Measurements from ENCODE around the gene ODC1.

Gene ODC1

GRCh38 chr2:10432311-10433181 is 15.6 kb downstream of the ODC1 start:
- H3K4me1 ChIP-seq (ENCODE audit: insufficient read depth, low read length, severe bottlenecking), result peaks cover 13% of the 10 kb centered on the region
- H3K27ac ChIP-seq (ENCODE audit: low read depth, low read length, poor library complexity, severe bottlenecking), result no peak overlapping the region
- no peaks in the 10 kb centered on the region for H3K79me2 ChIP-seq (ENCODE audit: insufficient read depth, low read length)
- no peaks in the 10 kb centered on the region for H3F3A ChIP-seq (ENCODE audit: insufficient read depth, low read length)
- H2AFZ ChIP-seq (ENCODE audit: low read length), result no peak overlapping the region
- TF ChIP-seq EZH2 (IDR thresholded peaks at IDR 0.05; ENCODE audit: borderline replicate concordance, low read length), result no peak
- TF ChIP-seq CTCF (IDR thresholded peaks at IDR 0.05; ENCODE audit: low read length), result no peak
- H3K4me2 ChIP-seq (ENCODE audit: low read length), result peak overlapping the region; percentile 62
- H3K4me3 ChIP-seq (ENCODE audit: low read depth, low read length, poor library complexity, severe bottlenecking), result peak overlapping the region; percentile 57
- H4K20me1 ChIP-seq (ENCODE audit: insufficient read depth, low read length), result no peaks in the 10 kb centered on the region
- no peaks in the 10 kb centered on the region for H3K36me3 ChIP-seq (ENCODE audit: insufficient read depth, low read length)
- no peaks in the 10 kb centered on the region for H3K9me2 ChIP-seq (ENCODE audit: low read depth, low read length)
- peak overlapping the region; percentile 18; the same call in 1 of the 2 replicates for H3K9ac ChIP-seq (ENCODE audit: low read length)
- no peaks in the 10 kb centered on the region for H3K27me3 ChIP-seq (ENCODE audit: insufficient read depth, low read length)
- no peaks in the 10 kb centered on the region for H3K9me3 ChIP-seq (ENCODE audit: low read length)

GRCh38 chr2:10431797-10432196 is 16.3 kb downstream of the ODC1 start:
- H3K4me2 ChIP-seq (ENCODE audit: low read length), result peak overlapping the region; percentile 62
- no peaks in the 10 kb centered on the region for H3K79me2 ChIP-seq (ENCODE audit: insufficient read depth, low read length)
- H4K20me1 ChIP-seq (ENCODE audit: insufficient read depth, low read length), result no peaks in the 10 kb centered on the region
- H3K9ac ChIP-seq (ENCODE audit: low read length), result peak overlapping the region; percentile 18; the same call in 1 of the 2 replicates
- no peaks in the 10 kb centered on the region for H3K9me2 ChIP-seq (ENCODE audit: low read depth, low read length)
- no peaks in the 10 kb centered on the region for H3K36me3 ChIP-seq (ENCODE audit: insufficient read depth, low read length)
- H3K27me3 ChIP-seq (ENCODE audit: insufficient read depth, low read length), result no peaks in the 10 kb centered on the region
- H3K27ac ChIP-seq (ENCODE audit: low read depth, low read length, poor library complexity, severe bottlenecking), result no peak overlapping the region
- H3F3A ChIP-seq (ENCODE audit: insufficient read depth, low read length), result no peaks in the 10 kb centered on the region
- H3K9me3 ChIP-seq (ENCODE audit: low read length), result no peaks in the 10 kb centered on the region
- TF ChIP-seq CTCF (IDR thresholded peaks at IDR 0.05; ENCODE audit: low read length) (no peak), EZH2 (IDR thresholded peaks at IDR 0.05; ENCODE audit: borderline replicate concordance, low read length) (no peak)
- peaks cover 13% of the 10 kb centered on the region for H3K4me1 ChIP-seq (ENCODE audit: insufficient read depth, low read length, severe bottlenecking)
- no peak overlapping the region for H2AFZ ChIP-seq (ENCODE audit: low read length)
- peak overlapping the region; percentile 57 for H3K4me3 ChIP-seq (ENCODE audit: low read depth, low read length, poor library complexity, severe bottlenecking)

GRCh38 chr2:10430886-10431622 is 17.1 kb downstream of the ODC1 start:
- TF ChIP-seq CTCF (IDR thresholded peaks at IDR 0.05; ENCODE audit: low read length) (no peak), EZH2 (IDR thresholded peaks at IDR 0.05; ENCODE audit: borderline replicate concordance, low read length) (no peak)
- Histone ChIP-seq H3K9me2 (ENCODE audit: low read depth, low read length) (no peaks in the 10 kb centered on the region), H3K9me3 (ENCODE audit: low read length) (no peaks in the 10 kb centered on the region), H3K36me3 (ENCODE audit: insufficient read depth, low read length) (no peaks in the 10 kb centered on the region), H3K27me3 (ENCODE audit: insufficient read depth, low read length) (no peaks in the 10 kb centered on the region), H3F3A (ENCODE audit: insufficient read depth, low read length) (no peaks in the 10 kb centered on the region), H3K4me2 (ENCODE audit: low read length) (no peak overlapping the region), H3K27ac (ENCODE audit: low read depth, low read length, poor library complexity, severe bottlenecking) (no peak overlapping the region), H2AFZ (ENCODE audit: low read length) (no peak overlapping the region), H3K4me3 (ENCODE audit: low read depth, low read length, poor library complexity, severe bottlenecking) (no peak overlapping the region), H3K9ac (ENCODE audit: low read length) (no peak overlapping the region), H4K20me1 (ENCODE audit: insufficient read depth, low read length) (no peaks in the 10 kb centered on the region), H3K4me1 (ENCODE audit: insufficient read depth, low read length, severe bottlenecking) (peaks cover 13% of the 10 kb centered on the region), H3K79me2 (ENCODE audit: insufficient read depth, low read length) (no peaks in the 10 kb centered on the region)
